Measurements from ENCODE around the gene CDH22. TPM values are rescaled to one million over a fixed set of nuclear protein-coding genes. Genes with fewer than 3 reads are reported as not detected.

Gene CDH22
- total and polyA plus RNA-seq, 11 donors = 0.03 to 0.90 (median 0.48) TPM

DNA sequence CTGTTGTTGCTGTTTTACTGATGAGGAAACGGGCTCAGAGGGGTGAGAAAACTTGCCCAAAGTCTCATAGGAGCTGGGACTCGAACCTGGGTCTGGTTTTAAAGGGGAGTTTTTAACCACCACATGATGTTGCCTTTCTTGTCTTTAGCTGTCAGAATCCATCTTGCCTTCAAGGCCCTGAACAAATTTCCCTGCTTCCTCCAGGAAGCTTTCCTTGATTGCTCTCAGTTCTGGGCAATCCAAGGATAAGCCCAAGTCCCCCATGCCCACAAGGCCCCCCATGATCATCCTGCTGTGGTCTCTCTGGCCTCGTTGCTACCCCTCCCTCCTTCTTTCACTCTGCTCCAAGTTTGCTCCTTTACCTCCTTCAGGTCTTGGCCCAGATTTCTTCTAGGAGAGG is 116.7 kb downstream of the CDH22 start:
- intact Hi-C loops (cut with DNase I) = no loop called here
- WGBS, 4 donors = 55 to 73% (median 61%) methylated on average over 3 of the region's 3 CpGs

DNA sequence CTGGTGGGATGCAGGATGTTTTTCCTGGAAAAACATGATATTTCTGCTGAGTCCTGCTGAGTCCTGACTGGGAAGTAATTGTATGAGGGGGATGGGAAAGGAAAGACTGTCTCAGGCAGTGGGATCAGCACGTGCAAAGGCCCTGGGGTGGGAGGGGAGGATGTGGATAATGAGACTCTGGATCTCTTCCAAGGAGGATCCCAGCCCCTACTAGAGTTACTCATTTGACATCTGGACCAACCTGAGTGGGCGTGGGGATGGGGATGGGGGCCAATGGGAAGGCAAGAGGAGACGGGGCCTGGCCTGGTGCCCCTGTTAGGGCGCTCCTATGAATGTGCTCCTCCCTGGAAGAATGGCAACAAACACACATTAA is 117.1 kb downstream of the CDH22 start:
- Histone ChIP-seq H3K36me3 (no peaks in the 10 kb centered on the region), H3K27me3 (peaks cover 0 to 22% (median 0%) of the 10 kb centered on the region in 9 donors), H3K4me3 (no peak overlapping the region), H3K4me1 (no peaks in the 10 kb centered on the region), H3K9me3 (no peaks in the 10 kb centered on the region), H3K27ac (no peak overlapping the region)
- DNase-seq (no peak), ATAC-seq (no peak)
- TF ChIP-seq POLR2A (IDR thresholded peaks at IDR 0.05) = no peak
- TF ChIP-seq, protein P1, sequence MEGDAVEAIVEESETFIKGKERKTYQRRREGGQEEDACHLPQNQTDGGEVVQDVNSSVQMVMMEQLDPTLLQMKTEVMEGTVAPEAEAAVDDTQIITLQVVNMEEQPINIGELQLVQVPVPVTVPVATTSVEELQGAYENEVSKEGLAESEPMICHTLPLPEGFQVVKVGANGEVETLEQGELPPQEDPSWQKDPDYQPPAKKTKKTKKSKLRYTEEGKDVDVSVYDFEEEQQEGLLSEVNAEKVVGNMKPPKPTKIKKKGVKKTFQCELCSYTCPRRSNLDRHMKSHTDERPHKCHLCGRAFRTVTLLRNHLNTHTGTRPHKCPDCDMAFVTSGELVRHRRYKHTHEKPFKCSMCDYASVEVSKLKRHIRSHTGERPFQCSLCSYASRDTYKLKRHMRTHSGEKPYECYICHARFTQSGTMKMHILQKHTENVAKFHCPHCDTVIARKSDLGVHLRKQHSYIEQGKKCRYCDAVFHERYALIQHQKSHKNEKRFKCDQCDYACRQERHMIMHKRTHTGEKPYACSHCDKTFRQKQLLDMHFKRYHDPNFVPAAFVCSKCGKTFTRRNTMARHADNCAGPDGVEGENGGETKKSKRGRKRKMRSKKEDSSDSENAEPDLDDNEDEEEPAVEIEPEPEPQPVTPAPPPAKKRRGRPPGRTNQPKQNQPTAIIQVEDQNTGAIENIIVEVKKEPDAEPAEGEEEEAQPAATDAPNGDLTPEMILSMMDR (IDR thresholded peaks at IDR 0.05) = no peak
- WGBS, 4 donors = 70 to 81% (median 71%) methylated on average over 4 of the region's 4 CpGs
- intact Hi-C loops (cut with DNase I) = no loop called here

More for the DNA sequence above, 116.7 kb downstream of the CDH22 start:
- Histone ChIP-seq H3K27me3 (peaks cover 0 to 27% (median 3%) of the 10 kb centered on the region in 9 donors), H3K9me3 (no peaks in the 10 kb centered on the region), H3K36me3 (no peaks in the 10 kb centered on the region), H3K4me3 (no peak overlapping the region), H3K4me1 (no peaks in the 10 kb centered on the region), H3K27ac (no peak overlapping the region)
- no peak for TF ChIP-seq POLR2A (IDR thresholded peaks at IDR 0.05)
- TF ChIP-seq, protein P1 (IDR thresholded peaks at IDR 0.05) = no peak
- ATAC-seq = no peak
- DNase-seq = no peak

DNA sequence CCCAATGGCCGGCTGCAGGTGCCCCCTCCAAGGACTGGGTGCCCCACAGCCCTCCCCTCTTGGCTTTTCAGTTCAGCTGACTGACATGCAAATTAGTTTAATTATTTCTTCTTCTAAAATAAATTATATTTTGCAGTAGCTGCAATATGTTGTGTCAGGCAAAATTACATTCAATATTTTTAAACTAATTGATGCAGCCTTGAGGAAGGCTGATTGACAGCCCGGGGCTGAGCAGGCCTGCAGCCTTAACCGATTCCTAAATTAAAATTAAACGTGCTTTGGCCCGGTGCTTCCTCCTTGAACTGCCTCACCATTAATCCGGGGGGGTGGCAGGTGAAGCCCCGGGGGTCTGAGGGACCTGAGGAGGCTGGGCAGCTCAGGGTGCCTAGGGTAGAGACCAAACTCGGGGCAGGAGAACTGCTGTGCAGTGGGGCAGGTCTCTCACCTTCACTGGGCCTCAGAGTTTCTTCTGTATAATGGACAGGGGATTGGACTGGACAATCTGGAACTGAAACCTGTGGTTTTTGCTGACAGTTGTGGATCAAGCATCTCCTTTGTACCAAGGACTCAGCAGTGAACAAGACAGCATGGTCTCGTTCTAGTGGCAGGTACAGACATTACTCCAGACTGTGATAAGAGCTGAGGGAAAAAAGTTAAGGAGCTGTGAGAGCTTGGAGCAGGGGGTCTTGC is 117.7 kb downstream of the CDH22 start:
- H3K4me3 ChIP-seq = no peak overlapping the region
- no peak for DNase-seq

DNA sequence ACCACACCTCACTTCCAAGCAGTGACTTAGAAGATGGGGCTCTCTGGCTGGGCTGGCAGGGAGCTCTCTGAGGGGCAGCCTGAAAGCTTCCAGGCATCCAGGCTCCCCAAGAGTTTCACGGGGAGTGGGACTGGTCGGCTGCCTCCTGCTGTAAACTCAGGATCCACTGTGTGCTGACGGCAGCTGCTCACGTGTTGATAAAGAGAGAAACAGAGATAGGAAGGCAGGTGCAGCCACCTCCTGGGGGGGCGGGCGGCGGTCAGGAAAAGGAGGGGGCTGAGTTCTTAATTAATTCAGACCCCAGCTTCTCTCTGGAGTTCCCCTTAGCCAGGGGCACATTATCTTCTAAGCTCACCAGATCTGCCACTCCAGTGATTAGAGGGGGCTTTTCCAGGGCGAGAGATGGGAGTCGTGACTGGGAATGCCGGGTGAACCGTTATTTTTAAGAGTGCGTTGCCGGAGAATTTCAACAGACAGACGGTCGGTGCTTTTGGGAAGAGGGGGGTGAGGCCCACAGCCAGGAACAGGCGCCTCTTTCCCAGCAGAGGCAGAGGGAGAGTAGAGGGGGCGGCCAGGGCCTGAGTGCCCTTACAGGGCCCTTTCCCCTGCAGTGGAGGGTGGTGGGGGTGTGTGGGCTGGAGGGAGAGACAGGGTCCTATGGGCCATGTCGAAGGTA is 119.3 kb downstream of the CDH22 start:
- Histone ChIP-seq H3K9me3 (no peaks in the 10 kb centered on the region), H3K27me3 (peaks cover 0 to 17% (median 0%) of the 10 kb centered on the region in 9 donors), H3K36me3 (no peaks in the 10 kb centered on the region), H3K27ac (no peak overlapping the region), H3K4me3 (no peak overlapping the region), H3K4me1 (no peaks in the 10 kb centered on the region)
- no peak for TF ChIP-seq POLR2A (IDR thresholded peaks at IDR 0.05)
- TF ChIP-seq, protein P1 (IDR thresholded peaks at IDR 0.05) = no peak
- no peak for DNase-seq
- intact Hi-C loops (cut with DNase I) = no loop called here
- 19 to 28% (median 20%) methylated on average over 18 of the region's 18 CpGs for WGBS, 4 donors
- no peak for ATAC-seq

More for the DNA sequence above, 117.7 kb downstream of the CDH22 start:
- no peak for TF ChIP-seq POLR2A (IDR thresholded peaks at IDR 0.05)
- TF ChIP-seq, protein P1 (IDR thresholded peaks at IDR 0.05) = no peak
- Histone ChIP-seq H3K4me1 (no peaks in the 10 kb centered on the region), H3K27ac (no peak overlapping the region), H3K27me3 (peaks cover 0 to 17% (median 0%) of the 10 kb centered on the region in 9 donors), H3K9me3 (no peaks in the 10 kb centered on the region), H3K36me3 (no peaks in the 10 kb centered on the region)
- 69 to 74% (median 73%) methylated on average over 9 of the region's 9 CpGs for WGBS, 4 donors
- intact Hi-C loops (cut with DNase I) = no loop called here
- ATAC-seq = no peak
